Right lobe of liver (tissue), 6 donors: ENCODE measurements around the gene KRT40. TPM values are rescaled to one million over a fixed set of nuclear protein-coding genes. Genes with fewer than 3 reads are reported as not detected.

ENCODE experiments used
- ATAC-seq, 4 donors: fragments of 200-7000 bp; cut with Tn5 transposase; one replicate each; pipeline ENCODE4 v1.9.1; 2020; ENCODE audit warnings: mild to moderate bottlenecking in 4 of 4, moderate library complexity in 4 of 4
- DNase-seq, 3 donors: peaks; one replicate each; pipeline ENCODE4 v3.0.0-alpha.2; 2020
- H3K27ac ChIP-seq, 3 donors: fragments of 200-600 bp; one replicate each; pipeline ENCODE4 v1.8.0; 2022
- H3K27me3 ChIP-seq, 2 donors: fragments of 200-600 bp; one replicate each; pipeline ENCODE4 v1.8.0; 2022
- H3K36me3 ChIP-seq, 4 donors: fragments of 200-600 bp; sonication (generic) in 1 of 4; one replicate each; pipeline versions ENCODE4 v1.5.1 to v1.8.0; 2017 to 2022; ENCODE audit warnings: control low read depth in 1 of 4
- H3K4me1 ChIP-seq, 4 donors: fragments of 200-600 bp; sonication (generic) in 1 of 4; one replicate each; pipeline versions ENCODE4 v1.5.1 to v1.8.0; 2017 to 2022; ENCODE audit warnings: control low read depth in 1 of 4
- H3K4me3 ChIP-seq, 3 donors: fragments of 200-600 bp; one replicate each; pipeline ENCODE4 v1.8.0; 2022
- H3K9me3 ChIP-seq, 4 donors: fragments of 200-600 bp; sonication (generic) in 1 of 4; one replicate each; pipeline versions ENCODE4 v1.5.1 to v1.8.0; 2017 to 2022; ENCODE audit warnings: control low read depth in 1 of 4
- CTCF ChIP-seq, 4 donors: fragments of 200-600 bp in 3 of 4; fragments of 450-650 bp in 1 of 4; IDR thresholded peaks; one replicate each; pipeline versions ENCODE4 v1.5.1 to v1.8.0; 2016 to 2022; ENCODE audit warnings: antibody characterized with exemption in 4 of 4, mild to moderate bottlenecking in 2 of 4
- POLR2A ChIP-seq: fragments of 450-650 bp; IDR thresholded peaks from one replicate; pipeline ENCODE4 v1.6.1; 2017; ENCODE audit warnings: antibody characterized with exemption, mild to moderate bottlenecking
- WGBS: methylation state at CpG from one replicate; pipeline ENCODE4 v1.1.6; 2018; ENCODE audit warnings: low coverage, low lambda C conversion rate; ENCODE audit not compliant: insufficient coverage; ENCODE audit errors: missing lambda C conversion rate; 5-methylcytosine and 5-hydroxymethylcytosine counted together
- intact Hi-C, 2 donors: fragments of 100-400 bp; cut with DNase I; formaldehyde crosslinking; loops; one replicate each; pipeline versions ENCODE4 v1.11.2 to v1.14.1; 2022
- total RNA-seq, 6 experiments: library from RNA; depleted of rRNA in 2 of 6; stranded (reverse); fragments of >200 nt in 2 of 6; fragmentation: NEBNext Ultra II Directional in 3 of 6; extraction: Animal tissue kit (Norgen Biotek cat#: 25700) in 3 of 6; gene quantifications; one replicate each; pipeline versions ENCODE4 v1.1.0 to v1.2.4, GENCODE V29; 2016 to 2023
- donor health status: DM: no; HTN: yes; CAD: no.
- donor health status: DM: no; HTN: no; CAD: no.
- donor health status: DM: no; HTN: no; CAD: no.
- donor health status: DM: no; HTN: yes; CAD: no.
- donor health status: DM: no; HTN: yes; CAD: no.

The KRT40 gene
- total RNA-seq, 6 experiments from 2014 or later, result not detected

- H3K27me3 ChIP-seq, result no peaks in the 10 kb centered on the region
- intact Hi-C loops, result no loop called here
- ATAC-seq, result no peak
- DNase-seq, result no peak
- TF ChIP-seq CTCF (IDR thresholded peaks at IDR 0.05), result no peak
- TF ChIP-seq POLR2A, result no peak
- H3K27ac ChIP-seq, result no peak overlapping the region
- H3K4me1 ChIP-seq, result no peaks in the 10 kb centered on the region
- H3K9me3 ChIP-seq, result no peaks in the 10 kb centered on the region
- H3K36me3 ChIP-seq, result no peaks in the 10 kb centered on the region
- no peak overlapping the region for H3K4me3 ChIP-seq
Measured at GRCh38 chr17:41020336-41020735, 36.2 kb upstream of the KRT40 start.

GRCh38 chr17:41019415-41019814 lies 35.3 kb upstream of the KRT40 start:
- intact Hi-C loops, result no loop called here
- Histone ChIP-seq H3K9me3 (no peaks in the 10 kb centered on the region), H3K27me3 (no peaks in the 10 kb centered on the region), H3K4me3 (no peak overlapping the region), H3K27ac (no peak overlapping the region), H3K36me3 (no peaks in the 10 kb centered on the region), H3K4me1 (no peaks in the 10 kb centered on the region)
- ATAC-seq, result no peak
- TF ChIP-seq POLR2A, result no peak
- TF ChIP-seq CTCF (IDR thresholded peaks at IDR 0.05), result no peak
- WGBS, result 95% methylated on average over 2 of the region's 3 CpGs
- DNase-seq, result no peak

- ATAC-seq (no peak), DNase-seq (no peak)
- no peaks in the 10 kb centered on the region for H3K4me1 ChIP-seq
- intact Hi-C loops, result no loop called here
- TF ChIP-seq POLR2A (no peak), CTCF (IDR thresholded peaks at IDR 0.05) (no peak)
- H3K4me3 ChIP-seq, result no peak overlapping the region
- no peak overlapping the region for H3K27ac ChIP-seq
- H3K9me3 ChIP-seq, result no peaks in the 10 kb centered on the region
- no peaks in the 10 kb centered on the region for H3K27me3 ChIP-seq
- H3K36me3 ChIP-seq, result no peaks in the 10 kb centered on the region
- WGBS, result 75% methylated on average over 3 of the region's 3 CpGs
Measured at GRCh38 chr17:41018541-41018940, 34.4 kb upstream of the KRT40 start.

- Histone ChIP-seq H3K27me3 (no peaks in the 10 kb centered on the region), H3K27ac (no peak overlapping the region), H3K4me3 (no peak overlapping the region), H3K4me1 (no peaks in the 10 kb centered on the region), H3K36me3 (no peaks in the 10 kb centered on the region), H3K9me3 (no peaks in the 10 kb centered on the region)
- WGBS, result 43% methylated on average over 10 of the region's 13 CpGs
- ATAC-seq (no peak), DNase-seq (no peak)
- TF ChIP-seq POLR2A, result no peak
- TF ChIP-seq CTCF (IDR thresholded peaks at IDR 0.05), result no peak
- intact Hi-C loops, result no loop called here
Measured at GRCh38 chr17:41016578-41017215, 32.6 kb upstream of the KRT40 start.

GRCh38 chr17:41015454-41015853 lies 31.3 kb upstream of the KRT40 start:
- intact Hi-C loops, result no loop called here
- no peaks in the 10 kb centered on the region for H3K9me3 ChIP-seq
- H3K36me3 ChIP-seq, result no peaks in the 10 kb centered on the region
- H3K27ac ChIP-seq, result no peak overlapping the region
- no peak overlapping the region for H3K4me3 ChIP-seq
- no peaks in the 10 kb centered on the region for H3K27me3 ChIP-seq
- DNase-seq, result no peak
- no peaks in the 10 kb centered on the region for H3K4me1 ChIP-seq
- no peak for ATAC-seq
- WGBS, result 52% methylated on average over 7 of the region's 7 CpGs
- no peak for TF ChIP-seq POLR2A
- no peak for TF ChIP-seq CTCF (IDR thresholded peaks at IDR 0.05)
